Keratinocyte (primary cell): ENCODE results near the gene ZNF432. TPM values are rescaled to one million over a fixed set of nuclear protein-coding genes. Genes with fewer than 3 reads are reported as not detected.
"Not testable (repeated sequence)": the region's sequence is repeated elsewhere in the genome, so short reads cannot be mapped to it uniquely, and the experiment has no call there.

Experiments used
- DNase-seq: peaks from one replicate; pipeline ENCODE4 v3.0.0-alpha.2; 2011; ENCODE audit warnings: low read depth, missing footprints, low spot score
- FAIRE-seq: peaks from 2 replicates; lab custom pipeline; 2011; peaks lifted over from hg19 to GRCh38; lab: Jason Lieb, UNC
- H2AFZ ChIP-seq: 2 replicates; pipeline ENCODE4 v1.6.0; 2012; ENCODE audit warnings: low read length, control low read depth, inconsistent platforms; ENCODE audit not compliant: control insufficient read depth
- H3K27ac ChIP-seq: 2 replicates; pipeline ENCODE4 v1.5.1; 2011; ENCODE audit warnings: low read length; ENCODE audit not compliant: control insufficient read depth, insufficient read depth
- H3K27me3 ChIP-seq: 3 replicates; pipeline ENCODE4 v1.6.0; 2011; ENCODE audit warnings: low read length; ENCODE audit not compliant: control insufficient read depth, insufficient read depth; ENCODE audit errors: extremely low read depth
- H3K36me3 ChIP-seq, 2 experiments: 2 replicates in 1 of 2; 3 replicates in 1 of 2; pipeline ENCODE4 v1.5.1; 2011; ENCODE audit warnings: low read length in 2 of 2, mild to moderate bottlenecking in 1 of 2; ENCODE audit not compliant: control insufficient read depth in 2 of 2, insufficient read depth in 2 of 2; ENCODE audit errors: extremely low read depth in 1 of 2
- H3K4me1 ChIP-seq: 3 replicates; pipeline ENCODE4 v1.5.1; 2011; ENCODE audit warnings: low read length; ENCODE audit not compliant: control insufficient read depth, insufficient read depth; ENCODE audit errors: extremely low read depth
- H3K4me2 ChIP-seq: 3 replicates; pipeline ENCODE4 v1.6.0; 2011; ENCODE audit warnings: low read depth, low read length; ENCODE audit not compliant: control insufficient read depth, insufficient read depth; ENCODE audit errors: extremely low read depth
- H3K4me3 ChIP-seq, 3 experiments: fragments of 200-600 bp in 1 of 3; sonication (generic) in 1 of 3; 2 replicates in 2 of 3; 3 replicates in 1 of 3; pipeline ENCODE4 v1.5.1; 2011 to 2016; ENCODE audit warnings: low read length in 3 of 3, mild to moderate bottlenecking in 3 of 3, control low read depth in 2 of 3, inconsistent platforms in 1 of 3, low read depth in 1 of 3, mixed read lengths in 1 of 3, mixed run types in 1 of 3, moderate library complexity in 1 of 3; ENCODE audit not compliant: control insufficient read depth in 2 of 3, insufficient read depth in 2 of 3; ENCODE audit errors: extremely low read depth in 1 of 3
- H3K79me2 ChIP-seq: 2 replicates; pipeline ENCODE4 v1.6.0; 2012; ENCODE audit warnings: low read length; ENCODE audit not compliant: control insufficient read depth, insufficient read depth
- H3K9ac ChIP-seq: 3 replicates; pipeline ENCODE4 v1.6.0; 2011; ENCODE audit warnings: low read length; ENCODE audit not compliant: control insufficient read depth, insufficient read depth; ENCODE audit errors: extremely low read depth
- H3K9me1 ChIP-seq: 3 replicates; pipeline ENCODE4 v1.6.0; 2011; ENCODE audit warnings: low read length; ENCODE audit not compliant: control insufficient read depth, insufficient read depth; ENCODE audit errors: extremely low read depth
- H3K9me3 ChIP-seq: 2 replicates; pipeline ENCODE4 v1.5.1; 2012; ENCODE audit warnings: low read depth, low read length; ENCODE audit not compliant: control insufficient read depth
- H4K20me1 ChIP-seq: 3 replicates; pipeline ENCODE4 v1.6.0; 2011; ENCODE audit warnings: low read length; ENCODE audit not compliant: control insufficient read depth, insufficient read depth; ENCODE audit errors: extremely low read depth
- EZH2 ChIP-seq: IDR thresholded peaks from one replicate; pipeline ENCODE4 v1.6.1; 2012; ENCODE audit warnings: inconsistent platforms, mild to moderate bottlenecking, low read length, moderate library complexity
- dilution Hi-C: fragments of 300-500 bp; cut with MboI; formaldehyde crosslinking; loops from one replicate; pipeline ENCODE4 v1.7.0; 2020; ENCODE audit warnings: low sequenced_read_pairs; ENCODE audit not compliant: extremely low pct_ligation_motif_present
- polyA plus RNA-seq, 5 experiments: library from polyadenylated mRNA; depleted of rRNA in 3 of 5; stranded (reverse) in 3 of 5; stranded (forward) in 1 of 5; unstranded in 1 of 5; fragments of >200 nt; gene quantifications; 1 replicate in 1 of 5; 2 replicates in 3 of 5; 3 replicates in 1 of 5; pipeline versions ENCODE4 v1.2.1 to v1.2.3, GENCODE V29; 2011 to 2012; ENCODE audit warnings: missing spikeins in 2 of 5, low read depth in 1 of 5, low replicate concordance in 1 of 5
- TF ChIP-seq, protein P1 (sequence below), 3 experiments: IDR thresholded peaks in 1 of 3; conservative IDR thresholded peaks in 1 of 3; optimal IDR thresholded peaks in 1 of 3; 2 replicates in 2 of 3; 3 replicates in 1 of 3; pipeline versions ENCODE3 to v1.5.1; 2011; ENCODE audit warnings: low read length in 3 of 3, mild to moderate bottlenecking in 3 of 3, moderate library complexity in 2 of 3, control low read depth in 1 of 3, inconsistent platforms in 1 of 3; ENCODE audit not compliant: insufficient read depth in 2 of 3; ENCODE audit errors: extremely low read depth in 1 of 3

The ZNF432 gene
- polyA plus RNA-seq, 1 donor (not counting 4 experiments of a cell fraction or from before 2014, with no cell fraction given), result 14.8 TPM

DNA sequence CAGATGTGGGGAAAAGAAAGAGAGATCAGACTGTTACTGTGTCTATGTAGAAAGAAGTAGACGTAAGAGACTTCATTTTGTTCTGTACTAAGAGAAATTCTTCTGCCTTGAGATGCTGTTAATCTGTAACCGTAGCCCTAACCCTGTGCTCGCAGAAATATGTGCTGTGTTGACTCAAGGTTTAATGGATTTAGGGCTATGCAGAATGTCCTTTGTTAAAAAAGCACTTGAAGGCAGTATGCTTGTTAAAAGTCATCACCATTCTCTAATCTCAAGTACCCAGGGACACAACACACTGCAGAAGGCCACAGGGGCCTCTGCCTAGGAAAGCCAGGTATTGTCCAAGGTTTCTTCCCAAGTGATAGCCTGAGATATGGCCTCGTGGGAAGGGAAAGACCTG lies 24.2 kb downstream of the ZNF432 start:
- not testable (repeated sequence) for FAIRE-seq, H3K27me3 ChIP-seq

DNA sequence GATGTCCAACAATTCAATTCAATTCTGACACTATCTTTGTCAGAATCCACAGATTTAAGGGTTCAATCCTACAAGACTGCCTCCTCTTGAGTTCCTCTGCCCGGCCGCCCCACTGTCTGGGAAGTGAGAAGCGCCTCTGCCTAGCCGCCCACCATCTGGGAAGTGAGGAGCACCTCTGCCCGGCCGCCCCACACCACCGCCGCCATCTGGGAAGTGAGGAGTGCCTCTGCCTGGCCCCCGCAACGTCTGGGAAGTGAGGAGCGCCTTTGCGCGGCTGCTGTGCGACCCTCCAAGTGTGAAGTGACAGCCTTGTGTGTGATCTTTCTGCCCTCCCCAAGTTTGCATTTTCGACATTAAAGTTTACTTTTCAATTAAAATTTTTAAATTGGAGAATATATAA lies 26.4 kb downstream of the ZNF432 start:
- Histone ChIP-seq H3K27me3 (no peaks in the 10 kb centered on the region), H3K79me2 (peaks cover 13% of the 10 kb centered on the region), H2AFZ (no peak overlapping the region), H3K9me3 (peaks cover 4% of the 10 kb centered on the region), H3K9ac (no peak overlapping the region), H3K4me2 (no peak overlapping the region), H3K4me1 (peaks cover 1% of the 10 kb centered on the region), H3K4me3 (no peak overlapping the region), H3K9me1 (no peaks in the 10 kb centered on the region), H4K20me1 (no peaks in the 10 kb centered on the region), H3K36me3 (peaks cover 9 to 28% of the 10 kb centered on the region in 2 experiments), H3K27ac (no peak overlapping the region)
- no peak for DNase-seq
- FAIRE-seq, result no peak
- dilution Hi-C loops, result no loop called here
- TF ChIP-seq EZH2, result no peak
- TF ChIP-seq, protein P1, sequence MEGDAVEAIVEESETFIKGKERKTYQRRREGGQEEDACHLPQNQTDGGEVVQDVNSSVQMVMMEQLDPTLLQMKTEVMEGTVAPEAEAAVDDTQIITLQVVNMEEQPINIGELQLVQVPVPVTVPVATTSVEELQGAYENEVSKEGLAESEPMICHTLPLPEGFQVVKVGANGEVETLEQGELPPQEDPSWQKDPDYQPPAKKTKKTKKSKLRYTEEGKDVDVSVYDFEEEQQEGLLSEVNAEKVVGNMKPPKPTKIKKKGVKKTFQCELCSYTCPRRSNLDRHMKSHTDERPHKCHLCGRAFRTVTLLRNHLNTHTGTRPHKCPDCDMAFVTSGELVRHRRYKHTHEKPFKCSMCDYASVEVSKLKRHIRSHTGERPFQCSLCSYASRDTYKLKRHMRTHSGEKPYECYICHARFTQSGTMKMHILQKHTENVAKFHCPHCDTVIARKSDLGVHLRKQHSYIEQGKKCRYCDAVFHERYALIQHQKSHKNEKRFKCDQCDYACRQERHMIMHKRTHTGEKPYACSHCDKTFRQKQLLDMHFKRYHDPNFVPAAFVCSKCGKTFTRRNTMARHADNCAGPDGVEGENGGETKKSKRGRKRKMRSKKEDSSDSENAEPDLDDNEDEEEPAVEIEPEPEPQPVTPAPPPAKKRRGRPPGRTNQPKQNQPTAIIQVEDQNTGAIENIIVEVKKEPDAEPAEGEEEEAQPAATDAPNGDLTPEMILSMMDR (optimal IDR thresholded peaks at IDR 0.05 in 1 of 3, IDR thresholded peaks at IDR 0.05 in 1 of 3, conservative IDR thresholded peaks at IDR 0.05 in 1 of 3; ENCODE audit: extremely low read depth in 1 of 3, insufficient read depth in 2 of 3, low read length in 3 of 3), result no peak

More for the DNA sequence above, 24.2 kb downstream of the ZNF432 start:
- H3K4me1 ChIP-seq, H3K4me2 ChIP-seq, H4K20me1 ChIP-seq, H3K27ac ChIP-seq, H2AFZ ChIP-seq, H3K9ac ChIP-seq, DNase-seq, H3K4me3 ChIP-seq, H3K9me3 ChIP-seq, H3K9me1 ChIP-seq, dilution Hi-C loops: not testable (repeated sequence)
- Histone ChIP-seq H3K79me2 (peaks cover 23% of the 10 kb centered on the region), H3K36me3 (peaks cover 5 to 21% of the 10 kb centered on the region in 2 experiments)

DNA sequence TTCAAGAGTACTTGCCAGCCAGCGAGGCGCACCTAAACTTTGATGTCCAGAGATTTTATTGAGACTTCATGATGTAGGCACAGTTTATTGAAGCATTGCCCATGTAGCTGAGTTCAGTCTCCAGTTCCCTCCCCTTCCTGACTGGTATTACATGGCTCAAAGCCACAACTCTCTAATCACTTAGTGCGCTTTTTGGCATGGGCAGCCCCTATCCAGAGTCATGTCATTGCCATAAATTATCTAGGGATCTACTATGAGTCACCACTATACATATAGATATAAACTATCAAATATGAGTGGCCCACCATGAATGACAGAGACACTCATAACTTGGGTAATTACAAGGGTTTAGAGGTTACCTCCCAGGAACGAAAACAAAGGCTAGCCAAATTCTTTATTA lies 28.1 kb downstream of the ZNF432 start:
- H2AFZ ChIP-seq, result no peak overlapping the region
- dilution Hi-C loops, result no loop called here
- no peak overlapping the region for H3K27ac ChIP-seq
- H3K9ac ChIP-seq, result no peak overlapping the region
- H3K4me2 ChIP-seq, result no peak overlapping the region
- no peak for FAIRE-seq
- H3K27me3 ChIP-seq, result no peaks in the 10 kb centered on the region
- H3K9me3 ChIP-seq, result peaks cover 7% of the 10 kb centered on the region
- peaks cover 19 to 29% of the 10 kb centered on the region in 2 experiments for H3K36me3 ChIP-seq
- no peaks in the 10 kb centered on the region for H4K20me1 ChIP-seq
- H3K4me1 ChIP-seq, result no peaks in the 10 kb centered on the region
- H3K9me1 ChIP-seq, result no peaks in the 10 kb centered on the region
- DNase-seq, result no peak
- H3K79me2 ChIP-seq, result peaks cover 5% of the 10 kb centered on the region
- H3K4me3 ChIP-seq, result no peak overlapping the region
- no peak for TF ChIP-seq EZH2
- TF ChIP-seq, protein P1 (optimal IDR thresholded peaks at IDR 0.05 in 1 of 3, IDR thresholded peaks at IDR 0.05 in 1 of 3, conservative IDR thresholded peaks at IDR 0.05 in 1 of 3; ENCODE audit: extremely low read depth in 1 of 3, insufficient read depth in 2 of 3, low read length in 3 of 3), result no peak
